Measurements from ENCODE around the gene GNG2.

DNA sequence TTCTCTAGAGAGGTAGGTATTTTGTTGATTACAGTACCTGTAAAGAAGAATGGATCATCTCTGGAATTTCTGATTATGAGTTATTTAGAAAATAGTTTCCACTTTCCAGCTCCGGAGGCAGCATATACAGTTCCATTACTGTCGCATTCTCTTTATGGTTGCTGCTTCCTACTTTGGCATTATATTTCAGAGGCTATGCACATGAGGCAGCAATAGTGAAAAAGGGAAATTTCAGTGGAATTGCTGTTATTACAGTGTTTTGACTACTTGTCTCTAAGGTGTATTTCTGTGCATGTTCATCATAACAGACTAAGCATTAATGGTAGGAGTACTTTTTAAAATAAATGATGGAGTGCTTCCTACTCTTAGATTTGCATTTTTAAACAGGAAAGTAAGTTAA is 10.2 kb downstream of the GNG2 start:
- no peak for TF ChIP-seq TGIF2 (CRISPR knock-in tag; IDR thresholded peaks at IDR 0.05)
- TF ChIP-seq, protein P1, sequence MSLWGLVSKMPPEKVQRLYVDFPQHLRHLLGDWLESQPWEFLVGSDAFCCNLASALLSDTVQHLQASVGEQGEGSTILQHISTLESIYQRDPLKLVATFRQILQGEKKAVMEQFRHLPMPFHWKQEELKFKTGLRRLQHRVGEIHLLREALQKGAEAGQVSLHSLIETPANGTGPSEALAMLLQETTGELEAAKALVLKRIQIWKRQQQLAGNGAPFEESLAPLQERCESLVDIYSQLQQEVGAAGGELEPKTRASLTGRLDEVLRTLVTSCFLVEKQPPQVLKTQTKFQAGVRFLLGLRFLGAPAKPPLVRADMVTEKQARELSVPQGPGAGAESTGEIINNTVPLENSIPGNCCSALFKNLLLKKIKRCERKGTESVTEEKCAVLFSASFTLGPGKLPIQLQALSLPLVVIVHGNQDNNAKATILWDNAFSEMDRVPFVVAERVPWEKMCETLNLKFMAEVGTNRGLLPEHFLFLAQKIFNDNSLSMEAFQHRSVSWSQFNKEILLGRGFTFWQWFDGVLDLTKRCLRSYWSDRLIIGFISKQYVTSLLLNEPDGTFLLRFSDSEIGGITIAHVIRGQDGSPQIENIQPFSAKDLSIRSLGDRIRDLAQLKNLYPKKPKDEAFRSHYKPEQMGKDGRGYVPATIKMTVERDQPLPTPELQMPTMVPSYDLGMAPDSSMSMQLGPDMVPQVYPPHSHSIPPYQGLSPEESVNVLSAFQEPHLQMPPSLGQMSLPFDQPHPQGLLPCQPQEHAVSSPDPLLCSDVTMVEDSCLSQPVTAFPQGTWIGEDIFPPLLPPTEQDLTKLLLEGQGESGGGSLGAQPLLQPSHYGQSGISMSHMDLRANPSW (CRISPR knock-in tag; IDR thresholded peaks at IDR 0.05), result no peak
- no peak for TF ChIP-seq DACH1 (IDR thresholded peaks at IDR 0.05; ENCODE audit: partially characterized antibody)
- no peak for TF ChIP-seq KDM5B (IDR thresholded peaks at IDR 0.05; ENCODE audit: insufficient replicate concordance, low read depth, low read length)
- TF ChIP-seq, protein P2, sequence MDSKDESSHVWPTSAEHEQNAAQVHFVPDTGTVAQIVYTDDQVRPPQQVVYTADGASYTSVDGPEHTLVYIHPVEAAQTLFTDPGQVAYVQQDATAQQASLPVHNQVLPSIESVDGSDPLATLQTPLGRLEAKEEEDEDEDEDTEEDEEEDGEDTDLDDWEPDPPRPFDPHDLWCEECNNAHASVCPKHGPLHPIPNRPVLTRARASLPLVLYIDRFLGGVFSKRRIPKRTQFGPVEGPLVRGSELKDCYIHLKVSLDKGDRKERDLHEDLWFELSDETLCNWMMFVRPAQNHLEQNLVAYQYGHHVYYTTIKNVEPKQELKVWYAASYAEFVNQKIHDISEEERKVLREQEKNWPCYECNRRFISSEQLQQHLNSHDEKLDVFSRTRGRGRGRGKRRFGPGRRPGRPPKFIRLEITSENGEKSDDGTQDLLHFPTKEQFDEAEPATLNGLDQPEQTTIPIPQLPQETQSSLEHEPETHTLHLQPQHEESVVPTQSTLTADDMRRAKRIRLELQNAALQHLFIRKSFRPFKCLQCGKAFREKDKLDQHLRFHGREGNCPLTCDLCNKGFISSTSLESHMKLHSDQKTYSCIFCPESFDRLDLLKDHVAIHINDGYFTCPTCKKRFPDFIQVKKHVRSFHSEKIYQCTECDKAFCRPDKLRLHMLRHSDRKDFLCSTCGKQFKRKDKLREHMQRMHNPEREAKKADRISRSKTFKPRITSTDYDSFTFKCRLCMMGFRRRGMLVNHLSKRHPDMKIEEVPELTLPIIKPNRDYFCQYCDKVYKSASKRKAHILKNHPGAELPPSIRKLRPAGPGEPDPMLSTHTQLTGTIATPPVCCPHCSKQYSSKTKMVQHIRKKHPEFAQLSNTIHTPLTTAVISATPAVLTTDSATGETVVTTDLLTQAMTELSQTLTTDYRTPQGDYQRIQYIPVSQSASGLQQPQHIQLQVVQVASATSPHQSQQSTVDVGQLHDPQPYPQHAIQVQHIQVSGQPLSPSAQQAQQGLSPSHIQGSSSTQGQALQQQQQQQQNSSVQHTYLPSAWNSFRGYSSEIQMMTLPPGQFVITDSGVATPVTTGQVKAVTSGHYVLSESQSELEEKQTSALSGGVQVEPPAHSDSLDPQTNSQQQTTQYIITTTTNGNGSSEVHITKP (IDR thresholded peaks at IDR 0.05; ENCODE audit: partially characterized antibody), result no peak
- TF ChIP-seq, protein P3, sequence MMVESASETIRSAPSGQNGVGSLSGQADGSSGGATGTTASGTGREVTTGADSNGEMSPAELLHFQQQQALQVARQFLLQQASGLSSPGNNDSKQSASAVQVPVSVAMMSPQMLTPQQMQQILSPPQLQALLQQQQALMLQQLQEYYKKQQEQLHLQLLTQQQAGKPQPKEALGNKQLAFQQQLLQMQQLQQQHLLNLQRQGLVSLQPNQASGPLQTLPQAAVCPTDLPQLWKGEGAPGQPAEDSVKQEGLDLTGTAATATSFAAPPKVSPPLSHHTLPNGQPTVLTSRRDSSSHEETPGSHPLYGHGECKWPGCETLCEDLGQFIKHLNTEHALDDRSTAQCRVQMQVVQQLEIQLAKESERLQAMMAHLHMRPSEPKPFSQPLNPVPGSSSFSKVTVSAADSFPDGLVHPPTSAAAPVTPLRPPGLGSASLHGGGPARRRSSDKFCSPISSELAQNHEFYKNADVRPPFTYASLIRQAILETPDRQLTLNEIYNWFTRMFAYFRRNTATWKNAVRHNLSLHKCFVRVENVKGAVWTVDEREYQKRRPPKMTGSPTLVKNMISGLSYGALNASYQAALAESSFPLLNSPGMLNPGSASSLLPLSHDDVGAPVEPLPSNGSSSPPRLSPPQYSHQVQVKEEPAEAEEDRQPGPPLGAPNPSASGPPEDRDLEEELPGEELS (CRISPR knock-in tag; IDR thresholded peaks at IDR 0.05; ENCODE audit: borderline replicate concordance), result no peak
- TF ChIP-seq POLR2A (conservative IDR thresholded peaks at IDR 0.05), result no peak
- TF ChIP-seq KLF6 (CRISPR knock-in tag; IDR thresholded peaks at IDR 0.05; ENCODE audit: borderline replicate concordance), result no peak
- no peak for TF ChIP-seq RAD51 (IDR thresholded peaks at IDR 0.05; ENCODE audit: borderline replicate concordance, low read depth)
- TF ChIP-seq SRF (CRISPR knock-in tag; IDR thresholded peaks at IDR 0.05), result no peak
- no peak for TF ChIP-seq TCF7 (IDR thresholded peaks at IDR 0.05; ENCODE audit: borderline replicate concordance)
- TF ChIP-seq FIP1L1 (IDR thresholded peaks at IDR 0.05; ENCODE audit: low read depth, low read length, poor library complexity, severe bottlenecking), result no peak
